HG02981 (cell line): ENCODE data around the gene PLCH2.

Experiments
- ATAC-seq: cut with Tn5 transposase; IDR thresholded peaks from one replicate; pipeline ENCODE4 v1.9.1; 2021; ENCODE audit warnings: mild to moderate bottlenecking, moderate library complexity; ENCODE audit not compliant: unreplicated experiment

Gene PLCH2

DNA sequence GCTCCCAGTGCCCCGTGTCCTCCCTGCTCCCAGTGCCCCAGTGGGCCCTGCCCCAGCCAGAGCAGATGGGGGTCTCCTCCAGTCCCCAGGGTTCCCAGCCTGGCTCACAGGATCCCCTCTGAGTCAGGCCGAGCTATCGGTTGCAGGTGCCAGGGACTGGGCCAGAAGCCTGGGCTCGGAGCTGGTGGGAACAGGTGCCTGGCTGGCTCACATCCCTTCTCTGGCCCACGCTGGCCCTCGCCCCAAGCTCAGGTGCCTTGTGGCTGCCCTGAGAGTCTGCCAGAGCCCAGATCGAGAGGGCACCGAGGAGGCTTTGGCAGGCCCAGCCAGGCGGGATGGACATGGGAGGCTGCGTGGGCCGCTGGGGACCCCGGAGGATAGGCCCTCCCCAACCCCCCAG lies 18.9 kb downstream of the PLCH2 start:
- no peak for ATAC-seq

DNA sequence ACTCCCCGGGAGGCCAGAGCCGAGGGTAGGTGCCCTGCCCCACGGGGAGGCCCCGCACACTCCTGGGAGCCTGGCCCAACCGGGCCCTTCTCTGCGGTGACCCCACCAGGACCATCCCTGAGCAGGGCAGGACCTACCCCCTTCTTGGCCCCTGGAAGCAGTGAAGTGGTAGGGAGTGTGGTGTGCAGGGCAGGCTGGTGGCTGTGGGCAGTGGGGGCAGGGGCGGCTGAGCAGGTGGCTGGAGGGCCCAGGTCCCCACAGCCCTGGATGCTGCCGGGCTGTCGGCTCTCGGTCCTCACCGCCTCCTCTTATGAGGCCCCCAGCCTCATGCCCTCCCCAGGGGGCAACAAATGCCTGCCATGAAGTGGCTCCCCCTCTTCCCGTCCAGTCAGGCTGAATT lies 19.5 kb downstream of the PLCH2 start:
- no peak for ATAC-seq

DNA sequence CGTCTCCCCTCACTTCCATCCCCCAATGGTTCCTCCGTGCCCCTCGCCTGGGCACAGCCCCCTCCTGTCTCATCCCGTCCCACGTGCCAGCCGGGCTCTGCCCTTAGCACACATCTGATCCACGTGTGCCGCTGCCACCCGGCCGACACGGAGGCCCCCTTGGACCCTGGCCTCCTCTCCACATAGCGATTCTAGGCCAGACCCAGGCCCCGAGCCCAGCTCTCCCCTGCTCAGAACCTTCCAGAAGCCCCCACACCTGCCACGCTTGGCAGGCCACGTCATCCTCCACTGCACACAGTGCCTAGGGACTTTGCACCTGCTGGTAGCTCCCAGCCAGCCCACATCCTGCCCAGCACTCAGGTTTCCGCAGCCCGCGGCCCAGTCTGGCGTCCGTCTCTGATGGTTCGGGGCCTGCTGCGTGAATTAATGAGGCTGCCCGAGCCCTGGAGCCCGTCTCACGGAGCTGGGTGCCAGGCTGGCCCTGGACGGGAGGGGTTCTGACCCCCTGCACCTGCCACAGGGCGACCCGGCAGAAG lies 20.1 kb downstream of the PLCH2 start:
- ATAC-seq, result no peak

DNA sequence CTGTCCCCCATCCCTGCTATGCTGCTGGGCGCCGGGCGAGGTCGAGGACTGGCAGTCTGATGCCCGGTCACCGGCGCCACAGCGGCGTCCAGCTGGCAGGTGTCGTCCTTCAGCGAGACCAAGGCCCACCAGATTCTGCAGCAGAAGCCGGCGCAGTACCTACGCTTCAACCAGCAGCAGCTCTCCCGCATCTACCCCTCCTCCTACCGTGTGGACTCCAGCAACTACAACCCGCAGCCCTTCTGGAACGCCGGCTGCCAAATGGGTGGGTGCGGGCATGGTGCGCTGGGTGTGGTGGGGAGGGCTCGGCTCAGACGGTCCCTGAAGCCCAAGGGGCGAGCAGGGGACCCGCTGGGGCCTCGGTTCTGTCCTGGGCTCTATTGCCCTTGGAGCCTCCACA lies 20.7 kb downstream of the PLCH2 start:
- no peak for ATAC-seq

DNA sequence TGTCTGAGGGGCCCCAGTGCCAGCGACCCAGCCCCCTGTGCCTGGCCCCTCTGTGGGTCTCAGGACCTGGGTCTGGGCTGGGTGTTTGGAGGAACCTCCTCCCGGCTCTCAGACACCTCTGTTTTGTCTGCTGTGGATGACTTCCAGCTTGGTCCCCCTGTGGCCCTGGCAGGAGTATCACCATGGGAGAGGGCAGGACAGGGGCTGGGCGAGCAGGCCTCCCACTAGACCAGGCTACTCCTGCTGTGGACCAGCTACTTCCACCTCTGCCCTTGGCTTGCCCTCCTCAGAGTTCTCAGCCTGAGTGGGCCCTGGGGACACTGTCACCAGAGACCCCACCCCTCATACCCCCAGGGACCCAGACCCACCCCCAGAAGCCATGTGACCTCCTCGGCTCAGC lies 21.8 kb downstream of the PLCH2 start:
- ATAC-seq, result no peak

DNA sequence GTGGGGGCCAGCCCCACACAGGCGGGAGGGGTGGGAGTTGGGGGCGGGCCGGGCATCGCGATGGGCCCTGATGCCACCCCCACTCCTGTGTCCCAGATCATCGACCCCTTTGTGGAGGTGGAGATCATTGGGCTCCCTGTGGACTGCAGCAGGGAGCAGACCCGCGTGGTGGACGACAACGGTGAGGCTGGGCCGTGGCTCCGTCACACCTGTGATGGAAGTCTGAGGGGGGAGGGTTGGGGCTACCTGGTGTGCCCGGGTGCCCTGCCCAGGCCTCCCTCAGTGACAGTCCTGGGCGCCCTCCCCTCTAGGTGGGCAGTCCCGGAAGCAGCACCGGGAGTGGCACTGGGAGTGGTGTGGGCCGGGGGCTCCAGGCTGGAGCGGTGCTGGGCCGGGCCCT lies 22.6 kb downstream of the PLCH2 start:
- no peak for ATAC-seq

DNA sequence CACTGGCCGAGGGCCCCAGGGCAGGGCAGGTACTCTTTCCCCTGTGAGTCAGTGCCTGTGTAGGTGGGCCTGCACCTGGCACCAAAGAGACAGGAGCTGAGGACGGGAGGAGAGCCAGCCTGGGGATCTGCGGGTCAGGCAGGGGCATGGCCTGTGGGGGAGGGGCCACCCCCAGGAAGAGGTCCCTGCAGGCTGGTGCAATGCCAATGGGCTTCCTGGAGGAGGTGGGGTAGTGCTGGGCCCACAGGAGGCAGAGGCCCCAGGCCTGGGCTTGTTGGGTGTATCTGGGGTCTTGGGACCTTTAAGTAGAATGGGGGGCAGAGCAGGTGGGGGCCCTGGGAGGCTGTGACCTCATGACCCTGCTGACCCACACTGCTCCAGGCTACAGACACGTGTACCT lies 23.2 kb downstream of the PLCH2 start:
- ATAC-seq, result no peak

DNA sequence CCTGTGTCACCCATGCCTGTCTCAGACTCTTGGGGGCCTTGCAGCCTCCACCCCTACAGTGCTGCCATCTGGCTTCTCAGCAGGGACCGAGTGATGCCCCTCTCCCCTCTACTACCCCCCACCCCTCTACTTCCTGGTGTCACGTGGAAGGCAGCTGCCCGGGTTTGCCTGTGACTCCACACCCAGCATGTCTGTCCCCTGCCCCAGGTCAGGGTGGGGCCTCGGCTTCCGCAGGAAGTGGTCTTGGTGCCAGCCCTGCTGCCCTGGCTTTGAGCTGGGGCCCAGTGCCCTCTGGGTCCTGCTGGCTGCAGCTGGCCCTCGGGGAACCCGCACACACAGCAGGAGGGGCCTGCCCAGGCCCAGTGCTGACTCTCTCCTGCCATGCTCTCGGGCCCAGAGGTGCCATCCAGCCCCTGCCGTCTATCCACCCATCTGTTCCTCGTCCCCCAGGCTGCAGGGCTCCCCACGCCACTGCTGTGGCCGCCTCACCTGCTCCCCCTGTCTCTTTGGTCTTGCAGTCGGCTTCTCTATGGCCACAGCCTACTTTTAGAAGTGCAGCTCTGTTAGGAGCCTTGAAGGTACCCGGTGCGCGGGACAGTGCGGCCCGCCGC lies 24.0 kb downstream of the PLCH2 start:
- no peak for ATAC-seq

DNA sequence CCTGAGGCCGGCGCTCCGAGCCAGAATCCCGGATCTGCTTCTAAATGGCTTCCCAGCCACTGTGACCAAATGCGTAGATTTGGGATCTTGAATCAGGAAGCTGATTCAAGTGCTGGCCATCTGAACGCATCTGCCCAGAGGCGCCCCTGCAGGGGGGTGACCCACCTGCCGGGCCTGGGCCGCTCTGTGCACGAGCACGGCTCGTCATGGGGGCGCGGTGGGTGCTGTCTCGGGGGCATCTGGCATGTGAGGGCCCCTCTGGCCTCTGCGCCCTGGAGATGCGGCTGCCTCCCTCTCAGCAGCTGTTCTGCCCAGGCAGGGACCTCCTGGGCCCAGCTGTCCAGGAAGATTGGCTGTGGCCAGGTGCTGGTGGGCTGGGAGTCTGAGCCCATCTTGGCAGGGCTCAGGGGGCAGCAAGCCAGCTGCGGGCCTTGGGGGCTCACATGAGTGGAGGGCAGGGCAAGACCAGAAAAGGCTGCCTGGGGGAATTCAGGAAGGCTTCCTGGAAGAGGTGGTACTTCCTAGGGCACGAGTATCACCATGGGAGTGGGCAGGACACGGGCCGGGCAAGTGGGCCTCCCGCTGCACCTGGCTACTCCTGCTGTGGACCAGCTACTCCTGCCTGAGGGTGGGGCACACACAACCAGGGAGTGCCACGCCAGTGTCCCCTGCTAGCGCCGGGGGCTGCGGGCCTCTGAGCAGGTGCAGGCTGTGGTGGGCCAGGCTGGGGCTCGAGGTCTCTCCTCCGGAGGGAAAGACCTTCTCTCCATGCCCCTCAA lies 25.1 kb downstream of the PLCH2 start:
- no peak for ATAC-seq

DNA sequence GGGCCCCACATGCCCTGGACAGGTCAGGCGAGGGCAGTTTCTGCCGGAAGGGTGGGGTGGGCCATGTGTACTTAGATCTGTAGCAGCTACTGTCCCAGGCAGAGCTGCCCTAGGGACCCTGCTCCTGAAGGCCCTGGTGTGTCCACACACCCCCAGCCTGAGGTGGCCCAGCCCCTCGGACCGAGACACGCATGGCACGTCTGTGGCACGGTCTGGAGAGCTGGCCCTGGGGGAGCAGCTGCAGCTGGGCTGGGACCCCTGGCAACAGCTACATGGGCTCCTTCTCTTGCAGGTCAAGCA lies 25.7 kb downstream of the PLCH2 start:
- ATAC-seq, result no peak

DNA sequence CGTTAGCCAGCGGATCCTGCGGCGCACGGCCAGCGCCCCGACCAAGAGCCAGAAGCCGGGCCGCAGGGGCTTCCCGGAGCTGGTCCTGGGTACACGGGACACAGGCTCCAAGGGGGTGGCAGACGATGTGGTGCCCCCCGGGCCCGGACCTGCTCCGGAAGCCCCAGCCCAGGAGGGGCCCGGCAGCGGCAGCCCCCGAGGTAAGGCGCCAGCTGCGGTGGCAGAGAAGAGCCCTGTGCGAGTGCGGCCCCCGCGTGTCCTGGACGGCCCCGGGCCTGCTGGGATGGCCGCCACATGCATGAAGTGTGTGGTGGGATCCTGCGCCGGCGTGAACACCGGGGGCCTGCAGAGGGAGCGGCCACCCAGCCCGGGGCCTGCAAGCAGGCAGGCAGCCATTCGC lies 26.1 kb downstream of the PLCH2 start:
- ATAC-seq, result no peak

DNA sequence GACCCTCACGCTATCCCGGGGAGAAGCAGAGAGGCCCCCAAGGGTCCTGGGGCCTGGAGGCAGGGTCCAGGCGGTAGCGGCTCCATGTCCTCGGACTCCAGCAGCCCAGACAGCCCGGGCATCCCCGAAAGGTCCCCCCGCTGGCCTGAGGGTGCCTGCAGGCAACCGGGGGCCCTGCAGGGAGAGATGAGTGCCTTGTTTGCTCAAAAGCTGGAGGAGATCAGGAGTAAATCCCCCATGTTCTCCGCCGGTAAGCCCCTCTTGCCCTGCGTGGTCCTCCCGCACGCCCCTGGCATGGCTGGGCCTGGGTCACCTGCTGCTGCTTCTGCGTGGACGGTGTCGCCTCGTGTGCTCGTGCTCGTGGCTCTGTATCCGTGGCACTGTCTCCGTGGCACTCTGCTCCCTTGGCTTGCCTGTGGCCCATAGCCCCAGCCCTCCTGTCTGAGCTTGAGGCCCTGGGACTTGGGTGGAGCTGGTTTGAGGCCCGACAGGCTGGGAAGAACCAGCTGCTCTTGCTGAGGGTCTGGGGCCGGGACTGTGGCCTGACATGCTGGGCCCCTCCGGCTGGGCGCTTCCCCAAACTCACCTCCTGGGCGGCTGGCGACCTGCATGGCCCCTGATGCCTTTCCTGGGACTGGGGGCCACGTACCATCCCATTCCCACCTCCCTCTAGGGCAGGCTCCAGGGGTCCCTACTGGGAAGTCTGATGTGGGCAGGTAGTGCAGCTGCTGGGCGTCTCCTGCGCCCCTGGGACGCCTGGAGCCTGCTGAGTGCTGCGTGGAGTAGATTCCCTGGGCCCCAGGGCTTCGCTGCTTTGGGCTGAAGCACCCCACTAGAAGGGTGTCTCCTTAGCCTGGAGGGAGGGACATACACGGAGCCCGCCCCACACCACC lies 26.8 kb downstream of the PLCH2 start:
- ATAC-seq, result no peak

DNA sequence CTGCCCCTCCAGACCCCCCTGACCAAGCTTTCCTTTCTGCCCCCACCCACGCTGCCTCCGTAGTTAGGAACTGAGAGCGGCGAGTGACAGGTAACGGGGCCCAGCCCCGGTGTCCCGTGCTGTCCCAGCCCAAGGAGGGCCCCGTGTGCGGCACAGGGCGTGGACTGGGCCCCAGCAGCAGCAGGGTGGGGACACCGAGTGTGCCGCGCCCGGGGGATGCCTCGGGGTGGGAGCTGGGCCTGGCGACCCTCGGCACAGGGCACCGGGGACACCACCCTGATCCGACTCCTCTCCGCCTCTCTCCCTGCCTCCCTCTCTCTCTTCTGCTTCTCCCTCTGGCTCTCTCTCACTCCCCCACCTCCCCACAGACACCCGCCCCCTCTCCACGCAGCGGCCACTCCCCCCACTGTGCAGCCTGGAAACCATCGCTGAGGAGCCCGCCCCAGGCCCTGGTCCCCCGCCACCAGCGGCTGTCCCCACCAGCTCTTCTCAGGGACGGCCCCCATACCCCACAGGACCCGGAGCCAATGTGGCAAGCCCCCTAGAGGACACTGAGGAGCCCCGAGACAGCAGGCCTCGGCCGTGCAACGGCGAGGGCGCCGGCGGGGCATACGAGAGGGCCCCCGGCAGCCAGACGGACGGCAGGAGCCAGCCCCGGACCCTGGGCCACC lies 27.6 kb downstream of the PLCH2 start:
- no peak for ATAC-seq

DNA sequence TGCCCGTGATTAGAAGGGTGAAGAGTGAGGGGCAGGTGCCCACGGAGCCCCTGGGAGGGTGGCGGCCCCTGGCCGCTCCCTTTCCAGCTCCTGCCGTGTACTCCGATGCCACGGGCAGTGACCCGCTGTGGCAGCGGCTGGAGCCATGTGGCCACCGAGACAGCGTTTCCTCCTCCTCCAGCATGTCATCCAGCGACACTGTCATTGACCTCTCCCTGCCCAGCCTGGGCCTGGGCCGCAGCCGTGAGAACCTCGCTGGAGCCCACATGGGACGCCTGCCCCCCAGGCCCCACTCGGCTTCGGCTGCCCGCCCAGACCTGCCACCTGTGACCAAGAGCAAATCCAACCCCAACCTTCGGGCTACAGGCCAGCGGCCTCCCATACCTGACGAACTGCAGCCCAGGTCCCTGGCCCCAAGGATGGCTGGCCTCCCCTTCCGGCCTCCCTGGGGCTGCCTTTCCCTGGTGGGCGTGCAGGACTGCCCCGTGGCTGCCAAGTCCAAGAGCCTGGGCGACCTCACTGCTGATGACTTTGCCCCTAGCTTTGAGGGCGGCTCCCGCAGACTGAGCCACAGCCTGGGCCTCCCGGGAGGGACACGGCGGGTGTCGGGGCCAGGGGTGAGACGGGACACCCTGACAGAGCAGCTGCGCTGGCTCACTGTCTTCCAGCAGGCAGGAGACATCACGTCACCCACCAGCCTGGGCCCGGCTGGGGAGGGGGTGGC lies 28.3 kb downstream of the PLCH2 start:
- ATAC-seq, result no peak

DNA sequence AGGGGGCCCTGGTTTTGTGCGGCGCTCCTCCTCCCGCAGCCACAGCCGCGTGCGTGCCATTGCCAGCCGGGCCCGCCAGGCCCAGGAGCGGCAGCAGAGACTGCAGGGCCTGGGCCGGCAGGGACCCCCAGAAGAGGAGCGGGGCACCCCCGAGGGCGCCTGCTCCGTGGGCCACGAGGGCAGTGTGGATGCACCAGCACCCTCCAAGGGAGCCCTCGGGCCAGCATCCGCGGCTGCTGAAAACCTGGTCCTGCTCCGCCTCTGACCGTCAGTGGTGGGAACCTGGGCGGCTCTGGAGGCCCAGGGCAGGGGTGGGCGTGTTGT lies 28.8 kb downstream of the PLCH2 start:
- ATAC-seq, result no peak

DNA sequence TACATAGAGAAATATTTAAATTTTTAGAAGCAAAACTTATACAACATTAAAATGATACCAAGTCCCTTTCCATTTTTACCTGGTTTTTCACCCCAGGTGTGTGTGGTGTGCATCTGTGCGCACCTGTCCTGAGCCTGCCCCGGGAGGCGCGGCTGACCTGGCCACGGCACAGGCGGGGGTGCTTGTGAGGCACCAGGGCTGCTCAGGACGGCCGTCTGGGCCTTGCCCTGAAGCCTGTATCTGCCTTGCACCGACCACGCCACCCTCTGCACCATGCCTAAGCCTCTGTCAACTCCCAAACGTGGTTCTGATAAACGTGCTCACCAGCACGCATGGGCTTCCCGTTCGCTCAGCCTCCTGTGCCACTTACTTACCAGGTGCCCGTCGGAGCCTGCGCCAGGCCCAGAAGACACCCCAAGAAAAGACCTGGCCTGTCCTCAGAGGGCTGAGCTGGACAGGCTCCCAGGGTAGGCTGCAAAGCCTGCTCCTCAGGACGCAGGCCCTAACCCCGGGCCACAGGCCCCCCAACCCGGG lies 29.4 kb downstream of the PLCH2 start:
- no peak for ATAC-seq

DNA sequence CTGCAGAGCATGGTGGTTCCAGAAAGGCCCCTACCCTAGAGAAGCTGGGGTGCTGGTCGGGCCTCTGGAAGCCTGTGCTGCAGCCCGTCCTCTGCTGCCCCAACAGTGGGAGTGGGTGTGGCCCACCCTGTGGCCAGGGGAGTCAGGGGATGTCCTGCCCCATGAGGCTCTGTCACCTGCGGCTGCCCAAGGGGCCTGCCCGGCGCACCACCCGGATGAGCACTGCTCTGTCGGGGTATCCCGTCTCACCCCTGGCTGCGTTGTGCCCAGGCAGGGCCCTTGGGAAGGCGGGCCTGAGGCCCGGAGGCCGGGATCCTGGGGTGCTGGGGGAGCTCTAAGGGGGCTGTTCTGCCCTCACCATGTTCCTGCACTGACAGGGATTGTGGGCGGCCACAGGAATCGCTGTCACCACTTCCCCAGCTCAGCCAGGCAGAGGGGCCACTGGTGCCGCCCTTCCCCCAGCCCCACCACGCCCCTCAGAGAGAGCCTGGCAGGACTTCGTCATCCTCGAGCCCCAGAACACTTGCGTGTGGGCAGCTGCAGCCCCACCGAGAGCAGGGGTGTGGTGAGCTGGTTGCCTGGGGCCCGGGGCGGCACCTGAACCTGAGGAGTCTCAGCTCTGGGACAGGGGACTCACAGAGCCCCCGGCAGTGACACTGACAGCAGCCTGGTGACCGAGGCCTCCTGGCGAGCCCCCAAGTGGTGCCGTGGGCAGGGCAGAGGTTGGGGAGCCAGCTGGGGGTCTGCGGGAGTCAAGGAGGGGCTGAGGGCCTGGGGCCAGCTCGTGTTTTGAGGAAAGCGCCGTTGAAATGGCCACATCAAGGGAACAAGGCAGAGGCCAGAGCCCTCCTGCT lies 30.1 kb downstream of the PLCH2 start:
- no peak for ATAC-seq

DNA sequence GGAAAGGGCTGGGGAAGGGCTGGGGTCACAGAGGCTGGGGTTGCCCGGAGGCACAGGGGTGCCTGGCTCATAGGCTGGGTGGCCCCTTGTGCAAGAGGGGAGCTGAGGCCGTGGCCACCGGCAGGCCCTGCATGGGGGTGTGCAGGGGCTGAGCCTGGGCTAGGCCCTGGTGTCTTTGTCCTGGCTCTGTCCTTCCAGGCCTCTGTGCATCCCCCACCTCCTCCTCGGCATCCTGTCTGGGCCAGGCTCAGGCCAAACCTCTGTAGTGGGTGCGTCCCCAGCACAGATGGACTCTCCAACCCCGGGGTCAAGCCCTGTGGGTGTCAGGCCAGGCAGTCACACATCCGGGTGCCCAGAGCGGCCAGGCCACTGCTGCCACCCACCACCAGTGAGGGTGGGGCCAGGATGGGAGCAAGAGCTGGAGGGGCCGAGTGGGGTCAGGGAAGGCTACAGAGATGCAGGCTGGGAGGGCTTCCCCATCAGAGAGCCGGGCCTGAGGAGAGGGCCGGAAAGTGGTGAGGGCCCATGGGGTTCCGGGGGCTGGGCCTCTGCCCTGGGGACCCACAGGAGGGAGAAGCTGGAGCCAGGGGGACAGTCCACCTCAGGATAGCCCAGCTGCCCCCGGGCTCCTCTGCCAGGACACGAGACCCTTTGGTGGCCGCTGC lies 30.9 kb downstream of the PLCH2 start:
- ATAC-seq, result no peak

DNA sequence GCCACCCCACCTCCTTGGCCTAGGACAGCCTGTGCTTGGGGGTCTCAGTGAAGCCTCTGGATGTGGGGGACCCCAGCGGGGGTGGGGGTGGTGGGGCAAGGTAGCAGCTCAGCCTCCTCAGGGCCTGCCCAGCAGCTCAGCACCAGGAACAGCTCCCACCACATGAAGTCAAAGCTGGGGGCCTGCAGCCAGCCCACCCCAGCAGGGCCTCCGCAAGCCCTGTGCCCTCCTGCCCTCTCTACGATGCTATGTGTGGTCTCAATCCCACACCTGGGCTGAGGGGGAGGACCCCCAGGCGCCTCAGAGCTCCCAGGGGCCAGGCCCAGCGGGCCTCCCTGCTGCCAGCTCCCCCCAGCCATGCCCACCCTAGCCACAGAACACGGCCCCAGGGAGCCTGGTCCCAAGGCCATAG lies 31.7 kb downstream of the PLCH2 start:
- no peak for ATAC-seq
